Hepatocyte (in vitro differentiated cells): ENCODE data around the gene LAMB3. TPM values are rescaled to one million over a fixed set of nuclear protein-coding genes. Genes with fewer than 3 reads are reported as not detected.
A peak's percentile ranks its signal among the peaks of the same experiment; 100 is the strongest.

Experiments used
- DNase-seq: peaks from one replicate; pipeline ENCODE4 v3.0.0-alpha.2; 2016; ENCODE audit warnings: low spot score
- H2AFZ ChIP-seq: fragments of 200-600 bp; sonication (generic); 2 replicates; pipeline ENCODE4 v1.6.0; 2016; ENCODE audit warnings: antibody characterized with exemption, mild to moderate bottlenecking
- H3K27ac ChIP-seq: fragments of 200-600 bp; sonication (generic); 2 replicates; pipeline ENCODE4 v1.5.1; 2016; ENCODE audit warnings: mild to moderate bottlenecking
- H3K27me3 ChIP-seq: fragments of 200-600 bp; sonication (generic); 2 replicates; pipeline ENCODE4 v1.6.1; 2016
- H3K36me3 ChIP-seq: fragments of 200-600 bp; sonication (generic); replicated peaks from 2 replicates; pipeline ENCODE4 v1.5.1; 2016; ENCODE audit warnings: low read depth; ENCODE audit not compliant: insufficient read depth
- H3K4me1 ChIP-seq: fragments of 200-600 bp; sonication (generic); 2 replicates; pipeline ENCODE4 v1.5.1; 2016; ENCODE audit warnings: mild to moderate bottlenecking, moderate library complexity; ENCODE audit not compliant: insufficient read depth
- H3K4me2 ChIP-seq: fragments of 200-600 bp; sonication (generic); 2 replicates; pipeline ENCODE4 v1.6.0; 2016
- H3K4me3 ChIP-seq: fragments of 200-600 bp; sonication (generic); 2 replicates; pipeline ENCODE4 v1.5.1; 2016; ENCODE audit warnings: mild to moderate bottlenecking
- H3K79me2 ChIP-seq: fragments of 200-600 bp; sonication (generic); 2 replicates; pipeline ENCODE4 v1.6.0; 2017; ENCODE audit warnings: mild to moderate bottlenecking
- H3K9me2 ChIP-seq: fragments of 200-600 bp; sonication (generic); replicated peaks from 2 replicates; pipeline ENCODE4 v1.6.0; 2017; ENCODE audit warnings: mild to moderate bottlenecking; ENCODE audit not compliant: insufficient read depth
- H3K9me3 ChIP-seq: fragments of 200-600 bp; sonication (generic); 2 replicates; pipeline ENCODE4 v1.5.1; 2016; ENCODE audit warnings: low read depth, mild to moderate bottlenecking
- H4K20me1 ChIP-seq: fragments of 200-600 bp; sonication (generic); 2 replicates; pipeline ENCODE4 v1.6.0; 2016; ENCODE audit warnings: mild to moderate bottlenecking; ENCODE audit not compliant: insufficient read depth, poor library complexity, severe bottlenecking
- EZH2 ChIP-seq: fragments of 200-600 bp; sonication (generic); IDR thresholded peaks from 2 replicates; pipeline ENCODE4 v1.6.1; 2016; ENCODE audit warnings: antibody characterized with exemption, mild to moderate bottlenecking, borderline replicate concordance
- EZH2phosphoT487 ChIP-seq: fragments of 200-600 bp; sonication (generic); IDR thresholded peaks from one replicate; pipeline ENCODE4 v1.6.1; 2018; ENCODE audit warnings: antibody characterized with exemption, mild to moderate bottlenecking, low read depth, moderate library complexity; ENCODE audit not compliant: unreplicated experiment, severe bottlenecking
- WGBS: methylation state at CpG from one replicate; pipeline ENCODE4 v1.1.6; 2016; ENCODE audit warnings: low lambda C conversion rate; ENCODE audit errors: missing lambda C conversion rate; 5-methylcytosine and 5-hydroxymethylcytosine counted together
- polyA plus RNA-seq: library from polyadenylated mRNA; unstranded; fragments of >200 nt; fragmentation: Nextera tagmentation; extraction: Ambion mirVana; gene quantifications from 2 replicates; pipeline ENCODE4 v1.2.1, GENCODE V29; 2016
- total RNA-seq: library from RNA; depleted of rRNA; stranded (reverse); fragments of >200 nt; gene quantifications from 2 replicates; pipeline ENCODE4 v1.2.3, GENCODE V29; 2014
- TF ChIP-seq, protein P1 (sequence below): fragments of 200-600 bp; sonication (generic); IDR thresholded peaks from 2 replicates; pipeline ENCODE4 v1.5.1; 2016; ENCODE audit warnings: antibody characterized with exemption, mild to moderate bottlenecking; ENCODE audit not compliant: poor library complexity

The LAMB3 gene
- total and polyA plus RNA-seq, 2 experiments from 2014 or later: 55.9 to 76.9 TPM

DNA sequence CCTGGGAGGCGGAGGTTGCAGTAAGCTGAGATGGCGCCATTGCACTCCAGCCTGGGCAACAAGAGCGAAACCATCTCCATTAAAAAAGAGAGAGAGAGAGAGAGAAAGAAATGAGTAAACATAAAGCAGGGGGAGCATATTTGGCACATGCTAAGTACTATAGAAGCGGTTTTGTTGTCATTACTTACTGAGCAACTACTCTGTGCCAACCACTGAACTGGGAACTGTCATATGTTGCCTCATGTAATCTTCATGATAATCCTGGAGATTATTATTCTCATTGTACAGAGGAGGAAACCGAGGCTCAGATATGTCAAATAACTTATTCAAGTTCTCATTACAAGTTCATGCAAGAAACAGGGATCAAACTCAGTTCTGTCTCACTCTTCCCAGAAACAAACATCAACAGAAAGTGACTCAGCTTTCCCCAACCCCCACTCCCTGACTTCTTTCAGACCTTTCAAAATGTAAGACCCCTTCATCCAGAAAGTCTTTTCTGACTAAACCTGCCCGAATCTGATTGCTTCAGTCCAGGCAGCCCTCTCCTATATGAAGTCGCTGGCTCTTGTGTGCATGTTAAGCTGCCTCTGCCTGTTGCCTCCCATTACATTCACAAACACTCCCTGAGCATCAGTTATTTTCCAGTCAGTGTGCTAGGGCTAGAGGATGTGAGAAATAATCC lies 23.5 kb downstream of the LAMB3 start:
- TF ChIP-seq, protein P1, sequence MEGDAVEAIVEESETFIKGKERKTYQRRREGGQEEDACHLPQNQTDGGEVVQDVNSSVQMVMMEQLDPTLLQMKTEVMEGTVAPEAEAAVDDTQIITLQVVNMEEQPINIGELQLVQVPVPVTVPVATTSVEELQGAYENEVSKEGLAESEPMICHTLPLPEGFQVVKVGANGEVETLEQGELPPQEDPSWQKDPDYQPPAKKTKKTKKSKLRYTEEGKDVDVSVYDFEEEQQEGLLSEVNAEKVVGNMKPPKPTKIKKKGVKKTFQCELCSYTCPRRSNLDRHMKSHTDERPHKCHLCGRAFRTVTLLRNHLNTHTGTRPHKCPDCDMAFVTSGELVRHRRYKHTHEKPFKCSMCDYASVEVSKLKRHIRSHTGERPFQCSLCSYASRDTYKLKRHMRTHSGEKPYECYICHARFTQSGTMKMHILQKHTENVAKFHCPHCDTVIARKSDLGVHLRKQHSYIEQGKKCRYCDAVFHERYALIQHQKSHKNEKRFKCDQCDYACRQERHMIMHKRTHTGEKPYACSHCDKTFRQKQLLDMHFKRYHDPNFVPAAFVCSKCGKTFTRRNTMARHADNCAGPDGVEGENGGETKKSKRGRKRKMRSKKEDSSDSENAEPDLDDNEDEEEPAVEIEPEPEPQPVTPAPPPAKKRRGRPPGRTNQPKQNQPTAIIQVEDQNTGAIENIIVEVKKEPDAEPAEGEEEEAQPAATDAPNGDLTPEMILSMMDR: no peak
- TF ChIP-seq EZH2 (no peak), EZH2phosphoT487 (no peak)
- no peak overlapping the region for H3K4me3 ChIP-seq
- H3K4me1 ChIP-seq: no peaks in the 10 kb centered on the region
- H3K4me2 ChIP-seq: no peak overlapping the region
- WGBS: 86% methylated on average over 7 of the region's 7 CpGs
- DNase-seq: no peak
- no peaks in the 10 kb centered on the region for H3K27me3 ChIP-seq
- H3K79me2 ChIP-seq: no peaks in the 10 kb centered on the region
- H2AFZ ChIP-seq: no peak overlapping the region
- no peak overlapping the region for H3K27ac ChIP-seq
- no peaks in the 10 kb centered on the region for H3K36me3 ChIP-seq
- H3K9me3 ChIP-seq: no peaks in the 10 kb centered on the region
- no peaks in the 10 kb centered on the region for H4K20me1 ChIP-seq
- H3K9me2 ChIP-seq: no peaks in the 10 kb centered on the region

DNA sequence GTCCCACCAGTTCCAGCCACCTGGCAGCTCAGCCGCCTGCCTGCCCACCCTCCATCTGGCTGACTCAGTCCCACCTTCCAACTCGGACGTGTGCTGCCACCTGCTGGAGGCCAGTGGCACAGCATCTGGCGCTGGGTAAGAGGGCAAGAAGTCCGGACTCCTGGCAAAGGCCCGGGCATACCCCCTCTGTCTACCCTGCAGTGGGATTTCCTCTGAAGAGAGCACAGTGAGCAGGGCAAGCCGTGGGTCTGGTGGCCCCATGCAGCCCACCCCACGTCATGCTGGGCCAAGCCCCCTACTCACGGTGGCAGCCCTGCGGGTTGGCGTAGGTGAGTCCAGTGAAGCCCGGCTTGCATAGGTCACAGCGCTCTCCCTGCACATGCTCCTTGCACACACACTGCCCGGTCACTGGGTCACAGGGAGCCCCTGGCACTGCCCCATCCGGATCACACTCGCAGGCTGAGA lies 24.5 kb downstream of the LAMB3 start:
- no peaks in the 10 kb centered on the region for H3K9me2 ChIP-seq
- H3K27me3 ChIP-seq: no peaks in the 10 kb centered on the region
- no peak overlapping the region for H2AFZ ChIP-seq
- H4K20me1 ChIP-seq: no peaks in the 10 kb centered on the region
- no peak overlapping the region for H3K27ac ChIP-seq
- no peaks in the 10 kb centered on the region for H3K9me3 ChIP-seq
- H3K36me3 ChIP-seq: no peaks in the 10 kb centered on the region
- WGBS: 49% methylated on average over 16 of the region's 16 CpGs
- no peaks in the 10 kb centered on the region for H3K4me1 ChIP-seq
- no peak for TF ChIP-seq EZH2phosphoT487
- TF ChIP-seq, protein P1: peak; percentile 92
- TF ChIP-seq EZH2: no peak
- no peaks in the 10 kb centered on the region for H3K79me2 ChIP-seq
- H3K4me2 ChIP-seq: no peak overlapping the region
- peak; percentile 83 for DNase-seq
- no peak overlapping the region for H3K4me3 ChIP-seq

DNA sequence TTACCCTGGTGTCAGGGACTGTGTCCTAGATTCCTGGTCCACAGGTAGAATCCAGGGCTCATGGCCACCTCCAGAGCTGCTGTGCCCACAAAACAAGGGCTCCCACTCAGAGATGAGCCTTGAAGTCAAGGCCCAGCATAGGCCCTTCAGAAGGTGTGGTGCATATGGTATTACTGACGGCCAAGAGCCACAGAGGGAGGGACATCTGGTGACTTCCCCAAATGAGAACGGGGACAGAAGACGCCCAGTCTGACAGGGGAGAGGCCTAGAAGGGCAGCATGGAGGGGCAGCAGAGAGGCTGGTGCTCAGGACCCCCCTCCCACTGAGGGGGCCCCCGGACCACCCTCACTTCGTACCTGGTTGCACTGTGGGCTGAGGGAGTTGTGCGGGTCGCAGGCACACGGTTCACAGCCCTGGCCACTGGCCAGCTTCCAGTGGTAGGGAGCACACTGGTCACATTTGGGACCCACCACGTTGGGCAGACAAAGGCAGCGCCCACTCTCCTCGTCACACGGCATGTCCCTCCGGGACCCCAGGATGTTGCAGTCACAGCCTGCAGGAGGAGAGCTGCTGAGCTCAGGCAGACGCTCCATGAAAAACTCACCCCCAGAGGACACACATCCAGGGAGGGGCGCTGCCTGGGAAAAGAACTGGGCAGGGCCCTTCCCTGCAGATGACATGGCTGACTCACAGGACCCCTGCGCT lies 25.0 kb downstream of the LAMB3 start:
- TF ChIP-seq EZH2phosphoT487 (no peak), EZH2 (no peak)
- TF ChIP-seq, protein P1: no peak

More for the DNA sequence above, 25.0 kb downstream of the LAMB3 start:
- H3K4me3 ChIP-seq: no peak overlapping the region
- DNase-seq: no peak
- H3K9me3 ChIP-seq: no peaks in the 10 kb centered on the region
- WGBS: 82% methylated on average over 16 of the region's 16 CpGs
- no peaks in the 10 kb centered on the region for H4K20me1 ChIP-seq
- H3K36me3 ChIP-seq: no peaks in the 10 kb centered on the region
- H3K4me2 ChIP-seq: no peak overlapping the region
- no peaks in the 10 kb centered on the region for H3K79me2 ChIP-seq
- H2AFZ ChIP-seq: no peak overlapping the region
- no peak overlapping the region for H3K27ac ChIP-seq
- H3K4me1 ChIP-seq: no peaks in the 10 kb centered on the region
- no peaks in the 10 kb centered on the region for H3K9me2 ChIP-seq
- H3K27me3 ChIP-seq: no peaks in the 10 kb centered on the region
